Neural cell (in vitro differentiated cells): Measurements from ENCODE around the gene JMJD8. TPM values are rescaled to one million over a fixed set of nuclear protein-coding genes. Genes with fewer than 3 reads are reported as not detected.

ENCODE experiments used
- H2AFZ ChIP-seq: fragments of 200-600, 300-800 bp; sonication (generic), shearing (Covaris generic); 2 replicates; pipeline ENCODE4 v1.6.0; 2014; ENCODE audit warnings: low read depth, mild to moderate bottlenecking, antibody characterized with exemption, low read length, moderate library complexity
- H3F3A ChIP-seq: fragments of 200-600 bp; shearing (Covaris generic); 2 replicates; pipeline ENCODE4 v1.6.1; 2016; ENCODE audit warnings: mild to moderate bottlenecking, moderate library complexity, mixed read lengths, antibody characterized with exemption, low read length; ENCODE audit not compliant: insufficient read depth, poor library complexity, severe bottlenecking
- H3K27ac ChIP-seq: fragments of 200-600, 300-800 bp; sonication (generic), shearing (Covaris generic); 2 replicates; pipeline ENCODE4 v1.5.1; 2014; ENCODE audit warnings: mild to moderate bottlenecking, low read length, moderate library complexity
- H3K27me3 ChIP-seq: fragments of 300-800, 200-600 bp; sonication (generic), shearing (Covaris generic); 2 replicates; pipeline ENCODE4 v1.6.0; 2014; ENCODE audit warnings: mild to moderate bottlenecking, low read depth, low read length, moderate library complexity; ENCODE audit not compliant: insufficient read depth
- H3K36me3 ChIP-seq: fragments of 300-800, 200-600 bp; sonication (generic), shearing (Covaris generic); 2 replicates; pipeline ENCODE4 v1.5.1; 2014; ENCODE audit warnings: mild to moderate bottlenecking, antibody characterized with exemption, low read length, moderate library complexity; ENCODE audit not compliant: insufficient read depth
- H3K4me2 ChIP-seq: fragments of 300-800, 200-600 bp; sonication (generic), shearing (Covaris generic); 2 replicates; pipeline ENCODE4 v1.6.0; 2014; ENCODE audit warnings: mild to moderate bottlenecking, low read length
- H3K4me3 ChIP-seq: fragments of 300-800, 200-600 bp; sonication (generic), shearing (Covaris generic); 2 replicates; pipeline ENCODE4 v1.5.1; 2014; ENCODE audit warnings: mild to moderate bottlenecking, low read length, moderate library complexity
- H3K79me2 ChIP-seq: fragments of 200-600 bp; shearing (Covaris generic); replicated peaks from 2 replicates; pipeline ENCODE4 v1.6.0; 2014; ENCODE audit warnings: mild to moderate bottlenecking, low read length, moderate library complexity; ENCODE audit not compliant: insufficient read depth
- H3K9ac ChIP-seq: fragments of 300-800, 200-600 bp; sonication (generic), shearing (Covaris generic); 2 replicates; pipeline ENCODE4 v1.6.1; 2016; ENCODE audit warnings: mild to moderate bottlenecking, low read length, mixed read lengths
- H3K9me2 ChIP-seq: fragments of 200-600 bp; shearing (Covaris generic); 2 replicates; pipeline ENCODE4 v1.6.1; 2016; ENCODE audit warnings: mild to moderate bottlenecking, low read length, mixed read lengths; ENCODE audit not compliant: insufficient read depth
- H3K9me3 ChIP-seq: fragments of 200-600, 300-800 bp; sonication (generic), shearing (Covaris generic); 2 replicates; pipeline ENCODE4 v1.6.1; 2016; ENCODE audit warnings: mild to moderate bottlenecking, mixed run types, low read length, moderate library complexity, mixed read lengths
- H4K20me1 ChIP-seq: fragments of 200-600 bp; shearing (Covaris generic); 2 replicates; pipeline ENCODE4 v1.6.1; 2016; ENCODE audit warnings: mild to moderate bottlenecking, mixed run types; ENCODE audit not compliant: insufficient read depth
- CTCF ChIP-seq: fragments of 450-650 bp; IDR thresholded peaks from 2 replicates; pipeline ENCODE4 v1.5.1; 2014; ENCODE audit warnings: antibody characterized with exemption, mild to moderate bottlenecking, moderate library complexity; ENCODE audit not compliant: poor library complexity, severe bottlenecking
- EP300 ChIP-seq: fragments of 450-650 bp; conservative IDR thresholded peaks from 2 replicates; pipeline ENCODE4 v1.6.1; 2014; ENCODE audit warnings: antibody characterized with exemption, mild to moderate bottlenecking, moderate library complexity; ENCODE audit not compliant: poor library complexity, severe bottlenecking
- EZH2 ChIP-seq: fragments of 200-600, 300-800 bp; shearing (Covaris generic), sonication (generic); IDR thresholded peaks from 2 replicates; pipeline ENCODE4 v1.6.1; 2014; ENCODE audit warnings: antibody characterized with exemption, low read length, borderline replicate concordance, mild to moderate bottlenecking; ENCODE audit not compliant: insufficient read depth, poor library complexity, severe bottlenecking
- MXI1 ChIP-seq: fragments of 450-650 bp; conservative IDR thresholded peaks from 2 replicates; pipeline ENCODE4 v1.6.1; 2014; ENCODE audit warnings: antibody characterized with exemption, mild to moderate bottlenecking; ENCODE audit not compliant: poor library complexity, severe bottlenecking
- POLR2AphosphoS5 ChIP-seq: IDR thresholded peaks from 2 replicates; pipeline ENCODE4 v1.6.1; 2012
- RAD21 ChIP-seq: fragments of 450-650 bp; conservative IDR thresholded peaks from 2 replicates; pipeline ENCODE4 v1.6.1; 2014; ENCODE audit warnings: antibody characterized with exemption, mild to moderate bottlenecking, moderate library complexity
- REST ChIP-seq: IDR thresholded peaks from 2 replicates; pipeline ENCODE4 v1.6.1; 2012; ENCODE audit warnings: borderline replicate concordance
- SMC3 ChIP-seq: fragments of 450-650 bp; conservative IDR thresholded peaks from 2 replicates; pipeline ENCODE4 v1.6.1; 2014; ENCODE audit warnings: antibody characterized with exemption, mild to moderate bottlenecking, moderate library complexity; ENCODE audit not compliant: poor library complexity
- TAF1 ChIP-seq: IDR thresholded peaks from 2 replicates; pipeline ENCODE4 v1.6.1; 2012; ENCODE audit warnings: low read depth
- polyA plus RNA-seq: library from polyadenylated mRNA; depleted of rRNA; stranded (reverse); fragments of >200 nt; gene quantifications from 2 replicates; pipeline ENCODE4 v1.2.3, GENCODE V29; 2014

JMJD8 gene
- polyA plus RNA-seq, 1 donor from 2014 or later, result 44.7 TPM

GRCh38 chr16:704552-705380 lies 20.6 kb upstream of the JMJD8 start:
- no peaks in the 10 kb centered on the region for H3F3A ChIP-seq
- no peak overlapping the region for H2AFZ ChIP-seq
- TF ChIP-seq REST (no peak), CTCF (peak; percentile 13)
- peaks cover 45% of the 10 kb centered on the region for H4K20me1 ChIP-seq
- H3K4me3 ChIP-seq, result peak overlapping the region; percentile 96
- H3K9ac ChIP-seq, result peak overlapping the region; percentile 89
- H3K9me3 ChIP-seq, result no peaks in the 10 kb centered on the region
- H3K27ac ChIP-seq, result peak overlapping the region; percentile 34
- no peaks in the 10 kb centered on the region for H3K36me3 ChIP-seq
- H3K9me2 ChIP-seq, result no peaks in the 10 kb centered on the region
- peak overlapping the region; percentile 87 for H3K4me2 ChIP-seq
- H3K27me3 ChIP-seq, result peaks cover 26% of the 10 kb centered on the region
- peaks cover 43% of the 10 kb centered on the region for H3K79me2 ChIP-seq

GRCh38 chr16:704047-704446 lies 19.9 kb upstream of the JMJD8 start:
- H2AFZ ChIP-seq, result no peak overlapping the region
- H3K9me2 ChIP-seq, result no peaks in the 10 kb centered on the region
- peaks cover 31% of the 10 kb centered on the region for H3K27me3 ChIP-seq
- H3K4me2 ChIP-seq, result peak overlapping the region; percentile 87
- TF ChIP-seq REST (no peak), EP300 (no peak), POLR2AphosphoS5 (no peak), MXI1 (no peak), RAD21 (no peak), TAF1 (no peak), SMC3 (no peak), CTCF (no peak), EZH2 (no peak)
- H3K79me2 ChIP-seq, result peaks cover 43% of the 10 kb centered on the region
- peak overlapping the region; percentile 89 for H3K9ac ChIP-seq
- no peaks in the 10 kb centered on the region for H3K9me3 ChIP-seq
- H3K36me3 ChIP-seq, result no peaks in the 10 kb centered on the region
- H3F3A ChIP-seq, result no peaks in the 10 kb centered on the region
- H3K27ac ChIP-seq, result no peak overlapping the region
- peaks cover 49% of the 10 kb centered on the region for H4K20me1 ChIP-seq
- peak overlapping the region; percentile 96 for H3K4me3 ChIP-seq
